ENCODE measurements around the gene POU6F2.

Gene POU6F2

DNA sequence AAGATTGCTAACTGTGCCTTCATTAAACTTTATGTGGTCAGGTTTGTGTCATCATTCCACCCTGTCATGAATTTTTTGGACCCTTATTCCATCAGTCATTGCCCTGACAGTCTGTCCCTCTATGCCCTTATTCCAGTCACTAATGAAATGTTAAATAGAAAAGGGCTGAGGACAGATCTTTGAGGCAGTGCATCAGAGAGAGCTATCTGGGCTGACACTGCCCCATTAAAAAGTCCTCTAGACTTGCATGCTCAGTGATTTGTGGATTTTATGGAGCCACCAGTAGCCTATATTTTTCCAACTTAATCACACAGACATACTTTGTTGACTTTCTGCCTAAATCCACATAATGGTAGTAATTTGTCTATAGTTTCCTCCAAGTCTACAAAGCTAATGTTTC lies 323.8 kb downstream of the POU6F2 start:
- TF ChIP-seq CTCF (IDR thresholded peaks at IDR 0.05; ENCODE audit: low read depth, low read length): no peak
- no peak overlapping the region for H3K4me3 ChIP-seq (replicated peaks in 1 of 2; ENCODE audit: low read depth in 2 of 2, low read length in 2 of 2)
- DNase-seq (ENCODE audit: low read depth in 2 of 2): no peak

DNA sequence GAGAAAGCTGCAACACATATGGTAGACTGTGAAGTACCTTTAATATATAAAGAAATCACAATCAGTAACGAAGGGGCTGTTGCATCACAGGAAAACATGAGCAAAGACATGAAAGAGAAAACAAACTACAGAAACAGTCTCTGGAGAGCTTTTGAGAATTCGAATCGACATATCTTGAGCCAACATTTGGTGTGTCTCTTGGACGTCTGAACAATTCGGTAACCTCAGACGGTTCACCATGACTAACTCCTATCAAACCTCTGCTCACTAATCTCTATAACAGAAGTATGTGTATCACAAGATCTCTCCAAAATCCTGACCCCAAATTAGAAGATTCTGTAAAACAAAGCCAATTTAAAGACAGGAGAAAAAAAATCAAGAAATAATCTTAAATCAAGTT lies 326.5 kb downstream of the POU6F2 start:
- no peak for TF ChIP-seq CTCF (IDR thresholded peaks at IDR 0.05; ENCODE audit: low read depth, low read length)
- DNase-seq (ENCODE audit: low read depth in 2 of 2): no peak

DNA sequence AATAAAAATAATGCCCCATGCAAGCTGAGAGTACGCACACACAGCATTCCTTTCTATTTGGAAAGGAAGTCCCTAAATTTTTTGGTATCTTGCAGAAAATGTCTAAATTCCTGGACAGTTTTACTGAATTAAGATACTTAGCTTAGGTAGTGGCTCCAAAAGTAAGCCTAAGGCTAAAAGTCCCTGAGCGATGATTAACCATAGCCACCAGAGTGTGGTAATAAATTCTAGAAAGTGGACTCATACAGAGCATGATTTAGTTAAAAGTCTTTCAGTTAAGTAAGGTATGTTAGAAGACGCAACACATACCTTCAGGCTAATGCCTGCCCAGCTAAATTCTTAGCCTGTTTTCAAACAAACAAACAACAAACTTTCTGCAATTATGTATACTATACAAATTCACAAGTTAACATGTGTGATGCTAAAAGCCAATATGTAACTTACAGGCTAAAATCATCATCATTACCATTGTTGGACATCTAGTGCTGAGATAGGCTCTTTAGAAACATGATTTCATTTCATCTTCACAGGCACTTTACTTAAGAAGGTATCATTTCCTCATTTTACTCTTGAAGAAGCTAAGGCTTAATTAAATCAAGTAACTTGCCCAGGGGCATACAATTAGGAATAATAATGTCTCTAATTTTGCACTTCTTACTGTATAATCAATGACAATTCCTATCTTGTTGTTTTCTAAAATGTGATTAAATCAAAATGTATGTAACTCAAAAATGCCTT lies 327.1 kb downstream of the POU6F2 start:
- H3K4me3 ChIP-seq (replicated peaks in 1 of 2; ENCODE audit: low read depth in 2 of 2, low read length in 2 of 2): no peak overlapping the region
- no peak for DNase-seq (ENCODE audit: low read depth in 2 of 2)
- no peak for TF ChIP-seq CTCF (IDR thresholded peaks at IDR 0.05; ENCODE audit: low read depth, low read length)

More for the DNA sequence above, 326.5 kb downstream of the POU6F2 start:
- no peak overlapping the region for H3K4me3 ChIP-seq (replicated peaks in 1 of 2; ENCODE audit: low read depth in 2 of 2, low read length in 2 of 2)

DNA sequence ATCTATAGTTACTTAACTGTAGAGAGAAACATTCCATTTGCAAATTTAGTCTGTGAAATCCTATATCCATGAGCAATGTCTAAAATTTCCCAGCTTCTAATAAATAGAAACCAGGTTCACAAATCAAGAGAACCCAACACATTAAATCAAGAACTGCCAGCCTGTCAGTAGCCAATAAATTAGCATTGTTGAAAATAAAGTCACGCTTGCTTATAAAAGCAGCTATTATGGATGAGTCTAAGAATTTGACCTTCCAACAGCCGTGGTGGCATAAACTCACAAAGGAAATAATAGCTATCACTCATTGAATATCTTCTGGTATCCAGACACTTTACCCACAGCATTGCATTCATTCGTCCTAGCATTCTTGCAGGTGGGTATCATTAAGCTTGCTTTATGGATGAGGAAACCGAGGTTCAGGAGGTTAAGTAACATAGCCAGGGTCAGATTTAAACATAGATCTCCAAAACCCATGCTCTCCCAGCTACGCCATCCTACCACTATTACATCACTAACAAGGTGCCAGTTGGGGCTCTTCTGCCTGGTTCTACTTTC lies 328.4 kb downstream of the POU6F2 start:
- H3K4me3 ChIP-seq (replicated peaks in 1 of 2; ENCODE audit: low read depth in 2 of 2, low read length in 2 of 2): no peak overlapping the region
- DNase-seq (ENCODE audit: low read depth in 2 of 2): no peak
- TF ChIP-seq CTCF (IDR thresholded peaks at IDR 0.05; ENCODE audit: low read depth, low read length): no peak

- TF ChIP-seq CTCF (IDR thresholded peaks at IDR 0.05; ENCODE audit: low read depth, low read length): no peak
- DNase-seq (ENCODE audit: low read depth in 2 of 2): no peak
- H3K4me3 ChIP-seq (replicated peaks in 1 of 2; ENCODE audit: low read depth in 2 of 2, low read length in 2 of 2): no peak overlapping the region
Observed at GRCh38 chr7:39310699-39311098, 333.0 kb downstream of the POU6F2 start.

- no peak for TF ChIP-seq CTCF (IDR thresholded peaks at IDR 0.05; ENCODE audit: low read depth, low read length)
- DNase-seq (ENCODE audit: low read depth in 2 of 2): no peak
- H3K4me3 ChIP-seq (replicated peaks in 1 of 2; ENCODE audit: low read depth in 2 of 2, low read length in 2 of 2): no peak overlapping the region
Observed at GRCh38 chr7:39312254-39312989, 334.7 kb downstream of the POU6F2 start.

Data from cardiac fibroblast (primary cell).